Measurements from ENCODE around the gene PIK3R4. TPM values are rescaled to one million over a fixed set of nuclear protein-coding genes. Genes with fewer than 3 reads are reported as not detected.

PIK3R4 gene
- total RNA-seq, 4 donors from 2014 or later = 8.2 to 33.0 (median 29.3) TPM

DNA sequence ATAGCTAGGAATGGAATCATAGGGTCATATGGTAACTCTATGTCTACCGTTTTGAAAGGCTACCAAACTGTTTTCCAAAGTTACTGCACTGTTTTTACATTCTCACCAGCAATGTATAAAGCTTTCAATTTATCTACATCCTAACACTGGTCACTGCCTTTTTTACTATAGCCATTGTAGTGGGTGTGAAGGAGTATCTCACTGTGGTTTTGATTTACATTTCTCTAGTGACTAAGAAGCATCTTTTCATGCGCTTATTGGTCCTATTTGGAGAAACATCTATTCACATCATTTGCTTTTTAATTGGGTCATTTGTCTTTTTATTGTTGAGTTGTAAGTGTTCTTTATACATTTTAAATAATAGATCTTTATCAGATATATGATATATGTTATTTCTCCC is 53.3 kb downstream of the PIK3R4 start:
- intact Hi-C loops (cut with DNase I; ENCODE audit: low total_unique reads) (no loop called here), in situ Hi-C loops (cut with MboI; ENCODE audit: low pct_ligation_motif_present in 1 of 4, low pct_unique_long_range_greater_than_20kb in 1 of 4, low sequenced_read_pairs in 3 of 4) (no loop called here)
- no peak for TF ChIP-seq POLR2AphosphoS5 (IDR thresholded peaks at IDR 0.05)
- TF ChIP-seq, protein P1, sequence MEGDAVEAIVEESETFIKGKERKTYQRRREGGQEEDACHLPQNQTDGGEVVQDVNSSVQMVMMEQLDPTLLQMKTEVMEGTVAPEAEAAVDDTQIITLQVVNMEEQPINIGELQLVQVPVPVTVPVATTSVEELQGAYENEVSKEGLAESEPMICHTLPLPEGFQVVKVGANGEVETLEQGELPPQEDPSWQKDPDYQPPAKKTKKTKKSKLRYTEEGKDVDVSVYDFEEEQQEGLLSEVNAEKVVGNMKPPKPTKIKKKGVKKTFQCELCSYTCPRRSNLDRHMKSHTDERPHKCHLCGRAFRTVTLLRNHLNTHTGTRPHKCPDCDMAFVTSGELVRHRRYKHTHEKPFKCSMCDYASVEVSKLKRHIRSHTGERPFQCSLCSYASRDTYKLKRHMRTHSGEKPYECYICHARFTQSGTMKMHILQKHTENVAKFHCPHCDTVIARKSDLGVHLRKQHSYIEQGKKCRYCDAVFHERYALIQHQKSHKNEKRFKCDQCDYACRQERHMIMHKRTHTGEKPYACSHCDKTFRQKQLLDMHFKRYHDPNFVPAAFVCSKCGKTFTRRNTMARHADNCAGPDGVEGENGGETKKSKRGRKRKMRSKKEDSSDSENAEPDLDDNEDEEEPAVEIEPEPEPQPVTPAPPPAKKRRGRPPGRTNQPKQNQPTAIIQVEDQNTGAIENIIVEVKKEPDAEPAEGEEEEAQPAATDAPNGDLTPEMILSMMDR (IDR thresholded peaks at IDR 0.05) = no peak
- 97 to 100% methylated on average over 2 of the region's 2 CpGs for WGBS, 2 donors (ENCODE audit: low coverage in 1 of 2)
- Histone ChIP-seq H3K4me1 (no peaks in the 10 kb centered on the region), H3K36me3 (peaks cover 0 to 16% (median 8%) of the 10 kb centered on the region in 4 donors), H3K27ac (no peak overlapping the region), H3K27me3 (no peaks in the 10 kb centered on the region), H3K4me3 (no peak overlapping the region), H3K9me3 (no peaks in the 10 kb centered on the region)
- DNase-seq = no peak

DNA sequence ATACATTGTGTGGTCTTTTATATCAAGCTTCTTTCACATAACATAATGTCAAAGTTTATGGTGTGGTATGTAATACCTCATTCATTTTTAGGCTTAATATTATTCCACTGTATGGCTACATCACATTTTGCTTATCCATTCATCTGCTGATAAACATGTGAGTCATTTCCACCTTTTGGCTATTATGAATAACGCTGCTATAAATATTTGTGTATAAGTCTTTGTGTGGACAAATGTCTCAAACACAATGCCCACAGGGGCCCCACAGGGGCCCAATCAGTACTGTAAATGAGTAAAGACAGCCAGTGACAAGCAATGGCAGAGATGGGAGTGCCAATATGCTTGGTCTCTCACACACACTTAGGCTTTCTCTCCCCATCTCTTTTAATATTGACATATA is 54.2 kb downstream of the PIK3R4 start:
- no peak for TF ChIP-seq POLR2A (IDR thresholded peaks at IDR 0.05)
- TF ChIP-seq, protein P1 (IDR thresholded peaks at IDR 0.05) = no peak
- TF ChIP-seq POLR2AphosphoS5 (IDR thresholded peaks at IDR 0.05) = no peak
- no peak for TF ChIP-seq EP300 (IDR thresholded peaks at IDR 0.05; ENCODE audit: low read depth)
- no peaks in the 10 kb centered on the region for H3K27me3 ChIP-seq
- no peak overlapping the region for H3K4me3 ChIP-seq
- peaks cover 0 to 16% (median 8%) of the 10 kb centered on the region in 4 donors for H3K36me3 ChIP-seq
- H3K27ac ChIP-seq = no peak overlapping the region
- no peaks in the 10 kb centered on the region for H3K9me3 ChIP-seq
- WGBS, 2 donors (ENCODE audit: low coverage in 1 of 2) = 64 to 80% methylated on average over 1 of the region's 1 CpG
- in situ Hi-C loops (cut with MboI; ENCODE audit: low pct_ligation_motif_present in 1 of 4, low pct_unique_long_range_greater_than_20kb in 1 of 4, low sequenced_read_pairs in 3 of 4) = no loop called here
- intact Hi-C loops (cut with DNase I; ENCODE audit: low total_unique reads) = no loop called here
- no peak for DNase-seq
- H3K4me1 ChIP-seq = no peaks in the 10 kb centered on the region

DNA sequence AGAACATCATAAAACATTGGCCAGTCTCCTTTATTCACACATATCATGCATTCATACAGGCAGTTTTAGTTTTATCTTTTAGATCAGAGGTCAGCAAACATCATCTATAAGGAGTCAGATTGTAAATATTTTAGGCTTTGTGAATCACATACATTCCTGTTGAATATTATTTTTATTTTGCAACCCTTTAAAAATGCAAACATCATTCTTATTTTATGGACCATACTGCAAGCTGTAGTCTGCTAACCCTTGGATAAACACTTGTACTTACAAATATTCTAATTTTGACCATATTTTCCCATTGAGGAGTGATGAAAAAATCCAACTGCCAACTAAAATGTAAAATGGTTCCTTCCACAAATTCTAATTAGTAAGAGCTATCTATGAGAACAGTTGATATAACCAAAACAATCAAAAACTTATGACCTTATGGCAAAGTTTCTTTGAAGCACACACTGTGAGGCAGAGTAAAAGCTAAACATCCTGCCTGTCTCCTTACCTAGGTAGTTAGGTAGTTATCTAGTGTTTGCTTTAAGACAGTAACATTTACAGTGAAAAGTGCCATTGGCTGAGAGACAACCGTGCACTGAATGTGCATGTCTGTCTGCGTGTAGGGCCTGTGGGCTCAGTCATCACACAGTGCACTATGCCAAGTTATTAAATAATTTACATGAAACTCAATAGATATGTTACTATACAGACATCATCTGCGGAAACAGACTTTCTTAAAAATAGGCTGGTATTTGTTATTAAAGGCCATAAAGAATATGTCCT is 57.7 kb downstream of the PIK3R4 start:
- in situ Hi-C loops (cut with MboI; ENCODE audit: low pct_ligation_motif_present in 1 of 4, low pct_unique_long_range_greater_than_20kb in 1 of 4, low sequenced_read_pairs in 3 of 4) (no loop called here), intact Hi-C loops (cut with DNase I; ENCODE audit: low total_unique reads) (no loop called here)
- Histone ChIP-seq H3K27me3 (no peaks in the 10 kb centered on the region), H3K4me1 (no peaks in the 10 kb centered on the region), H3K4me3 (no peak overlapping the region), H3K27ac (no peak overlapping the region), H3K9me3 (no peaks in the 10 kb centered on the region), H3K36me3 (peaks cover 0 to 24% (median 10%) of the 10 kb centered on the region in 4 donors)
- TF ChIP-seq, protein P1 (IDR thresholded peaks at IDR 0.05) = no peak
- TF ChIP-seq EP300 (IDR thresholded peaks at IDR 0.05; ENCODE audit: low read depth) = no peak
- DNase-seq = no peak
- 89 to 100% methylated on average over 1 to 3 of the region's 3 CpGs for WGBS, 2 donors (ENCODE audit: low coverage in 1 of 2)

DNA sequence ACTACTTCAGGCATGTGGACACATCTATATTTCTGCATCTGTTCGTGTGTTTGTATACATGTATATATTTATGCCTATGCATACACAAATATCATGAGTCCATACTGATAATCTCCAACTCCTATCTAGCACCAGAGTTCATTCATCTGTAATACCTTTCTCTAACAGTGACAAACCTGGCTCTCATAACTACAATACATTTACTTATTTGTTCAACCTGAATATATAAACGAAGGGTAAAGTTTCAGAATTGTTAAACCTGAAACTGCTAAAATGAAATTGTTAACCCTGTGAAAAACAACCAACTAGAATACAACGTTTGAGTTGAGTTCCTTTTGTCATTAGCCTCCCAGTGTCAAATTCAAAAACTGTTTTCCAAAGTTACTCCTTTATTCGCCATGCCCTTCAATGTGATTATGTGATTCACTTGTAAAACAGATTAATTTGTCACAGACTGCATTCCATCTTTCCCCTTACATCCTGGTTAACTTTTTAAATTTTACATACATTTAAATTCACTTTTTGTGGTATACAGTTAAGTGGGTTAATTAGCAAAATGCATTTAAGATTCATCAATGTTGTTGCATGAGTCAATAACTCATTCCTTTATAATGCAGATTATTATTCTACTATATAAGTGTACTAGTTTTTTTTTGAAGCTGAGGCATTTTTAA is 58.5 kb downstream of the PIK3R4 start:
- TF ChIP-seq POLR2AphosphoS5 (IDR thresholded peaks at IDR 0.05) (no peak), EP300 (IDR thresholded peaks at IDR 0.05; ENCODE audit: low read depth) (no peak)
- TF ChIP-seq, protein P1 (IDR thresholded peaks at IDR 0.05) = no peak
- intact Hi-C loops (cut with DNase I; ENCODE audit: low total_unique reads) = no loop called here

More for the DNA sequence above, 58.5 kb downstream of the PIK3R4 start:
- no peak overlapping the region for H3K4me3 ChIP-seq
- no peaks in the 10 kb centered on the region for H3K4me1 ChIP-seq
- H3K27ac ChIP-seq = no peak overlapping the region
- DNase-seq = no peak
- 74 to 75% methylated on average over 4 of the region's 4 CpGs for WGBS, 2 donors (ENCODE audit: low coverage in 1 of 2)
- H3K27me3 ChIP-seq = no peaks in the 10 kb centered on the region
- peaks cover 0 to 31% (median 13%) of the 10 kb centered on the region in 4 donors for H3K36me3 ChIP-seq
- in situ Hi-C loops (cut with MboI; ENCODE audit: low pct_ligation_motif_present in 1 of 4, low pct_unique_long_range_greater_than_20kb in 1 of 4, low sequenced_read_pairs in 3 of 4) = no loop called here
- H3K9me3 ChIP-seq = no peaks in the 10 kb centered on the region
